ENCODE results near the gene UAP1L1.
"Not testable (repeated sequence)": the region's sequence is repeated elsewhere in the genome, so short reads cannot be mapped to it uniquely, and the experiment has no call there.

UAP1L1 gene

DNA sequence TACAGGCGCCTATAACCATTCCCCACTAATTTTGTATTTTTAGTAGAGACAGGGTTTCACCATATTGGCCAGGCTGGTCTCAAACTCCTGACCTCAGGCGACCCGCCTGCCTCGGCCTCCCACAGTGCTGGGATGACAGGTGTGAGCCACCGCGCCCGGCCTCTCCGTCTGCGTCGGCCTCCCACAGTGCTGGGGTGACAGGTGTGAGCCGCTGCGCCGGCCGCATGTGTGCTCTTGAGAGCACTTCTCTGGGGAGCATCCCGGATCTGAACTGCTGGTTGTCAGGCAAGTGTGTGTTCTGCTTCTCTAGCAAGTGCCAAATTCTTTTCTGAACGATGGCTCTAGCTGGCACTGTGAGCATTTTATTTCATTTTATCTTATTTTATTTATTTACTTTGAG is 19.8 kb upstream of the UAP1L1 start:
- DNase-seq: no peak

- no peak for DNase-seq
Measured at GRCh38 chr9:137058521-137059234, 18.6 kb upstream of the UAP1L1 start.

DNA sequence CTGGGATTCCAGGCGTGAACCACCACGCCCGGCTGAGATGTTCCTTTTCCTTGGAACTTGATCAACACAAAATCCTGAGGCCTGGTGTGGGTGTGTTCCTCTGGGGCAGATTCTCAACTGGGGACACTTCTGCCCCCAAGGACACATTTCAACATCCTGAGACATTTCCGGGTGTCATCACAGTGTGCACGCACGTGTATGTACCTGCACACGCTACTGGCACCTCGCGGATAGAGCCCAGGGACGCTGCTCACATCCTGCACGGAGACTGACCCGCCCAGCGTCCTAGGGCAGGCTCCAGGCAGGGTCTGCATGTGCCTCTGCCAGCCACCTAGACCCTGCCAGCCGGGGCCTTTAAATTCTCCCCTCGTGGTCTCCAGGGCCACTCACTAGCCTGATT is 14.9 kb upstream of the UAP1L1 start:
- no peak for DNase-seq

DNA sequence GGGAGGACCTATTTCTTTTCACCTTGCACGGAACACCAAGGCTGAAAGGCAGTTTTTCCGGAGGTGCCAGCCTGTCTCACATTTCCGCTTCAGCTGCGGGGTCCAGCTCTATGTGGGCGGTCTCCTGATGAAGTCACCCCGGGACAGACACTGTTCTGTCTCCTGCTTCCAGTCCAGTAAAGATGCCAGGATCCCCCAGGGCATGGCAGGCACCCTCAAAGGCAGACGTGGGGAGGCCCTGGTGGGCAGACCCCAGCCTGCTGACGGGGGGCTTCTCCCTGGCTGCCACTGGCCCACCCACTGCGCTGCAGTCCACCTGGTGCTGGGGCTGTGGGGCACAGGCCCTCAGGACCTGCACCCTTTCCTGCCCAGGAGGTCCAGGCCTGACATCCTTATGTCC is 14.5 kb upstream of the UAP1L1 start:
- not testable (repeated sequence) for DNase-seq

- DNase-seq: no peak
Measured at GRCh38 chr9:137063311-137064026, 13.8 kb upstream of the UAP1L1 start.

- peak; percentile 76 for DNase-seq
Measured at GRCh38 chr9:137064027-137064879, 13.1 kb upstream of the UAP1L1 start.

- no peak for DNase-seq
Measured at GRCh38 chr9:137064880-137065164, 12.5 kb upstream of the UAP1L1 start.

DNA sequence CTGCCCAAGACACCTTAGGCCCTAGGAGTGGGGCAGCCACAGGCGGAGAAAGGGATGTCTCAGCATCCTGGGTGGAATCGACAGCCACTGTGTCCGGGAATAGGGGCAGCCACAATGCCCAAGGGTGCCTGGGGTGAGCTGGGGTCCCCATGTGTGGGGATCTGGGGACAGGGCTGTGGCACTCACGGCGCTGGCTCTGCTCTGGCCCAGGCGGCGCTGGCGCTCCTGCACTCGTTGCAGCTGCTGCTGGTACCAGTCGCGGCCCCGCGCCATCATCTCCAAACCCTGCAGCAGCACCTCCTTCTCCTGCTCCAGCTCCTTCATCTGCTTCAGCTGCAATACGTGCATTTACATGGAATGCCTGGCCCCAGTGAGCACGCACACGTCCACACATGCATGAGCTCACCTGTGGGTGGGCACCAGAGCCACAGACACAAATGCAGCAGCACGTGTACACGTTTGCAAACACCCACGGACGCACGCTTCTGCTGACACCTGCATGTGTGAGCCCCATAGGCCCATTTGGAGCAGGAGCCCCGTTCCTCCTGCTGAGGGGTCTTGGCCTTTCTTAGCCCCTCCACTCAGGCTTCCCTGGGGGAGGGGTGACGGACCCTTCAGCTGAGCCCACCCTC is 11.9 kb upstream of the UAP1L1 start:
- DNase-seq: no peak

DNA sequence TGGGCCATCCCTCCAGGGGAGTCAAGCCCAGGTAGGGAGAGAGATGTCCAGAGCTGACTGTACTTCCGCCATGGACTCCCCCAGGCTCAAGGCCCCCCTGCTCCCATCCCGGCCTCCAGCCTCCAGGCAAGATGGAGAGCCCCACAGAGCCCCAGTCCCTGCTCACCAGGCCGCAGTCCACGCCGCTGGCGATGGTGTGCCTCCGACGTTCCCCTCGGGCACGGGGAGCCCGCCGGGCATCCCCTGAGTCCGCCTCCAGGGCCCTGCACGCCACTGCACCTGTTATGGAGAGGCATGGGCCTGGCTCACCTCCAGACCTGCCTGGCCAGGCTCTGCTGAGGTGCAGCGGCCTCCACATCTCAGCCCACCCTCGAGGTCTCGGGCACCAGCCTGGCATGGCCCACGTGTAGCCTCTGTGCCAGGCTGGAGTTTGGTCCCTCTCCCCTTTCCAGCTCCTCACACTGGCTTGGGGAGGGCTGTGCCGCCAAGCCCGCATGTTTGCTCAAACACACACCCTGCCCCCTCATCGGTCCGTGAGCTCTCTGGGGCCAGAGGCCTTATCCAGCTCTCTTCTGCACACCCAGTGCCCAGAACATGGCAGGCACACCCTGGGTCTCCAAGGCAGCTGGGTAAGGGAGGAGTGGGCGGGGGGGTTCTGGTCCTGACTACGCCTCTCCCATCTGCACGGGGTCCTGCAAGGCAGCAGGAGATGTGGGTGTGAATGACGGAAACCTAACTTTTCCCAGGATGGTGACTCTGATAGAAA is 11.0 kb upstream of the UAP1L1 start:
- DNase-seq: no peak

DNA sequence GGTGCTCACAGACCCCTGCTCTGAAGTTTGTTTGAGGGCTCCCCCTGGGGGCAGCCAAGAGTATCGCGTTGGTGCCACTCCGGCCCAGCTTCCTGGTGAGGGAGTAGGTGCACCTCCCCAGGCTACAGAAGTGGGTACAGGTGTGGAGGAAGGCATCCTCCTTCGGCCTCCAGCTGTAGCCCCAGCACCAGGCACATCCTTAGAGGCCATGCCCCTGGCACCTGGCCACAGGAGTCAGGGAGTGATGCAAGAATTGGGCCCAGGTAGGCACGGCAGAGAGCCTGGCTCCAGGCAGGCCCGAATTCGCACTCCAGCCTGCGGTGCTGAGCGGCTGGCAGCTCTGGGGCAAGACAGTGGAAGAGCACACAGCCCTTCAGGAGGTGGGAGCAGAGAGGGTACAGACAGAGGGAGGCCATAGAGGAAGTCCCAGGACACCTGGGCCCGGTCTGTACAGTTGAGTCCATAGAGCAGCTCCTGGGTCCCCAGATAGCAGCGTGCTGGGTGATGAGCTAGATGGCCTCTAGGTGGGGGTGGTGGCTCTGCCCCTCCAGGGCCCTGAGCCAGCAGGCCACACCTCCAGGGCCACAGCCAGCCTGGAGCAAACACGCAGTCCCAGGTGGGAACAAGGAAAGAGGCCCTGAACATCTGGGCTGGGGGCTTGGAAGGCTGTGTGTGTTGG is 9.3 kb upstream of the UAP1L1 start:
- DNase-seq: peak; percentile 88

DNA sequence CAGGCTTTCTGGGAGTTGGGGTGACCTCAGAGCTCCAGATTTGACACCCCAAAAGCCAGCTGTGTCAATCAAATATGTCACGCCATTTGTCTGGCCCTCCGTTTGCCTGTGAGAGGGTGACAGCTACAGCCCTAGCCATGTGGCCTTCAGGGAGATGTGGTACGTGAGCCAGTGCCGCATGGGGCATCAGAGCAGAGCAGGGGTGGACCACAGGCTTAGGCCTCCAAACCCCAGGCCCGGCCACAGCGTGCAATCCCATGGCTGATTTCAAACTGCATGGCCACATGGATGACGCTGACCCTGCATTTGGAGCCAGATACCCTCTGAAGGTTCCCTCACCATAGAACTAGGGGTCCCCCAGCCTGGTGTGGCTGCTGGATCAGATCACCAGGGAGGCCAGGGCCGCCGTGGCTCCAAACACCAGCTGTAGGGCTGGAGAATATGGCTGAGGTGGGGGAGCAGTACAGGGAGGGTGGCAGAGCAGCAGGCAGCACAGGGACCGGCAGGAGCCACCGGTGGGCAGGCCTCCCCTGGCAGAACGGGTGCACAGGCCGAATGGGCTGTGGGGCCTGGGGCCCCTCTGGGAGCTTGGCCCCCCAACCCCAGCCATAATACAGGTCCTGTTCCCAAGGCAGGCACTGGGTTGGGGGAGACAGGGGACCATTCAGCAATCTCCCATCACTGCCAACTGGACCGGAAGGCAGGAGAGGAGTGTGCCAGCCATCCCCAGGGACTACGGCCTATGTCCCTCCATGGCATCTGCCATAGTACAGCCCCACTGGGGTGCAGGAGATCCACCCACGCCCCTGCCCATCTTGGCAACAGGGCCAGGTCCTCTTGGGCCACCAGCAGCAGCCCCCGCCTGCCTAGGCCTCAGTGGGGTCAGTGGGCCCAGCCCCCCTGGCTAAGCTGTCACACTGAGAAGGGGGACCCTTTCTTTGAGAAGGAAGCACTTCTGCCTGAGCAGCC is 8.5 kb upstream of the UAP1L1 start:
- DNase-seq: no peak

GRCh38 chr9:137069508-137070091 is 7.7 kb upstream of the UAP1L1 start:
- no peak for DNase-seq

DNA sequence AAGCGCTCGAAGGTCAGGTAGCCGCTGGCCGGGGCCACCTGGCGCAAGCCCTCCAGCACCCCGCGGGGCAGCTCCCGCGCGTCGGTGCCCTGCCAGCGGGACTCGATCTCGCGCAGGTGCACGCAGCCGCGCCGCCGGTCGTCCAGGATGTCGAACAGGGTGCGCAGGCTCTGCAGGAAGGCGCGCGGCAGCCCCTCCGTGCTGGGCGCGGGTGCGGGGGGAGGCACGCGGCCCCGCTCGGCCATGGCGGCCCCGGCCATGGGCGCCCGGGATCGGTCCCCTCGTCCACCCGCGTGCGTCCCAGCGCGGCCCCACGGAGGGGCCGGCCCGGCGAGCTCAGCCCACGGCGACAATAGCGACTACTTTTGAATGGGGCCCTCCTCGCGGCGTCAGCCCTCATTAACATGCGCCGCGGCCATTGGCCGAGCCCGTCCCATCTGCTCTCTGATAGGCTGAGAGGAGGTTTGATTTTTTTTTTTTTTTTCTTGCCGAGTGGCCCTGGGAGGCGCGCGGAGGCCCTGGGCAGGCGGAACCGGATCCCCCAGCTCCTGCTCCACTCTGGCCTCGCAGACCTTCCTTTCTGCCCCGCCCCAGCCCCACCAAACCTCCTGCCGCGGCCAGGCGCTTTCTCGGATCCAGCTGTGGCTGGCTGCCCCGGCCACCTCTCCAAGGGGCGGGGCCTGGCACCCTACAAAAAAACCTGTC is 7.0 kb upstream of the UAP1L1 start, which contains the start of gene SAPCD2:
SAPCD2 (minus strand) TSS at position 357 of the 705 bp plus-strand sequence; CDS start at position 260, 97 bp downstream.
- peak; percentile 90 for DNase-seq

DNA sequence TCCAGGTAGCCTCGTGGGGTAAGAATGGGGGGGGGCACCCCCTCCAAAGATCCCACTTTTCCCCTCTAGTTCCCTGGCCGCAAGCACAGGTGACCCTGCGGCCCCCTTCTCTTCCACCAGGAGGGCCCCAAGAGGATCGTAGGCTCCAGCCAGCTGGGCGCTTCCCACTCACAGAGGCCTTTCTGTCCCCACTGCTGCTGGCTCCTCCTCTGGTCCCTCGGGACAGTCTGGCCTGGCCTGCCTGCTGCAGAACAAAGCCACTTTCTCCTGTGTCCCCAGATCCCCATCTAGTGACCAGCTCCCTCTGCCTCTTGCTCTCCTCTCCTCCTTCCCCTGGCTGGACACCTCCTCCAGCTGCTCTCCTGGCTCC is 6.4 kb upstream of the UAP1L1 start:
- no peak for DNase-seq

DNA sequence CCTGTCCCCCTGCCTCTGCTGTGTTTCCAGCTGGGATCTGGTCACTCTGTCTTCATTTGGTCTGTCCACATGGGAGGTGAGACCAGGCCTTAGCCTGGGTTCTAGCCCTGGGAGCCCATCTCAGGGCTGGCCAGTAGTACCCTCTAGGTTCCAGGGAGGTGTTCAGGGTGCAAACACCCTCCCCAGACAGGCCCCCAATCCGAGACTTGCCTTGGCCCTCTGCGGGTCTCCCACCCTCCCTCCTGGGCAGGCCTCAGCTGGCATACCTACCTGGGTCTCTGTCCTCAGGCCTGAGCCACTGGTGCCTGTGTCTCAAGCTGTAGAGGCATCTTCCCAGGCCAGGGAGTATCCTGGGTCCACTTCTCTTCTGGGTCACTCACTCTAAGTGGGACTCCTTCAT is 6.0 kb upstream of the UAP1L1 start:
- no peak for DNase-seq

DNA sequence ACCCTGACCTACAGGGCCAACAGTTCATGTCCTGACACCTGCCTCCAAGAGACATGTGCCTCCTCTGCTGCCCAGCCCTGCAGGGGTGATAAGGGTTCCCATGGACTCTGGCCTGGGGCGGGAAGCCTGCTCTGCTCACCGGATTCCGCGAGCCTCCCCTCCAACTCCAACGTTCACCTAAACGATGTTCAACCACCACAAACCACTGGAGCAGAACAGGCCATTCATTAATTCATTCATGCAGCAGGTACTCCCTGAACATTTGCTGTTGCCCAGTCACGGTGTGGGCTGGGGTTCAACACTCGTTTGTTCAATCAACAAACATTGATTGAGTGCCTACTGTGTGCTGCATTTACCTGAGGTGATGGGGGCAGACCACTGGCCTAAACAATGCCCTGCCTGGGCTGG is 3.3 kb upstream of the UAP1L1 start:
- no peak for DNase-seq

DNA sequence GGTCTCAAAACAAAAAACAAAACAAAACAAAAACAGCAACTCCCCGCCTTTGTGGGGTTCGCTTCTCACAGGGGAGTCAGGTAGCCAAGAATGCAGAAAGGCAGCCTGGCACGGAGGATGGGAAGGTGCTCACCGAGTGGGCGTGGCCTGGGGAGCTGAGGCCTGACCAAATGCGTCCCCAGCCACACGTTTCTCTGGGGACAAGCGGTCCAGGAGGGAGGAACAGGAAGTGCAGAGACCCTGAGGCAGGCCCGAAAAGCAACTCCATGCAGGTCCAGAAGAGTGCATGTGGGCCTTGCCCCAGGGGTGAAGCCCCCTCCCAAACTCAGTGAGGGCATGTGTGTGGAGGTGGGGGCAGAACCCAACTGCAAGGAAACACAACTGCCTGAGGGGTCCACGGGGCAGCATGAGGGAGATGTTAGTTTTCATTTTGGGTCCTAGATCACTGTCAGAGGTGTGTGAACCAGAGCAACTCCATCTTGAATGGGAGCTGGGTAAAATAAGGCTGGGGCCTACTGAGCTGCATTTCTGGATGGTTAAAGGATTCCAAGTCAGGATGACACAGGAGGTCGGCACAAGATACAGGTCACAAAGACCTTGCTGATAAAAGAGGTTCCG is 2.6 kb upstream of the UAP1L1 start:
- no peak for DNase-seq

GRCh38 chr9:137075275-137075775 is 2.0 kb upstream of the UAP1L1 start:
- DNase-seq: no peak

- DNase-seq: no peak
Measured at GRCh38 chr9:137076636-137077009, 694 bp upstream of the UAP1L1 start.
